K562 (cell line): ENCODE data around the gene DCAF17. TPM values are rescaled to one million over a fixed set of nuclear protein-coding genes. Genes with fewer than 3 reads are reported as not detected.

Experiments used
- ATAC-seq: fragments of 200-7000 bp; cut with Tn5 transposase; 3 replicates; pipeline ENCODE4 v1.9.1; 2020; ENCODE audit warnings: moderate library complexity
- BruUV-seq: library from RNA; stranded (reverse); fragments of 400-500 nt; replicated peaks from 2 replicates; lab custom pipeline; 2021; lab: Mats Ljungman, UMichigan
- CTCF ChIA-PET: fragments of 300-600 bp; formaldehyde crosslinking; extraction: SDS; loops from one replicate; lab custom pipeline; 2021; ENCODE audit warnings: low intra/inter-chr PET ratio; lab: Yijun Ruan, JAX
- POLR2A ChIA-PET: fragments of 300-600, 350-650 bp; sonication (Branson Sonifier 250); formaldehyde crosslinking; extraction: SDS; loops from one replicate; lab custom pipeline; 2021; ENCODE audit warnings: antibody characterized with exemption, inconsistent platforms; lab: Yijun Ruan, JAX
- DNase-seq, 4 experiments: peaks; one replicate each; pipeline versions ENCODE4 v3.0.0 to v3.0.0-alpha.2; 2011 to 2018; ENCODE audit warnings: low spot score in 3 of 4, mixed read lengths in 3 of 4; ENCODE audit errors: extremely low read depth in 1 of 4
- FAIRE-seq: peaks from 2 replicates; lab custom pipeline; 2011; peaks lifted over from hg19 to GRCh38; lab: Jason Lieb, UNC
- H2AFZ ChIP-seq: 2 replicates; pipeline ENCODE4 v1.6.0; 2011; ENCODE audit warnings: low read depth, low read length, control low read depth, inconsistent platforms
- H3K27ac ChIP-seq: fragments of 200-600 bp; 3 replicates; pipeline ENCODE4 v1.8.0; 2011; ENCODE audit warnings: low read depth, mild to moderate bottlenecking, control low read depth, inconsistent platforms, low read length, moderate library complexity, mixed read lengths; ENCODE audit errors: extremely low read depth
- H3K27me3 ChIP-seq, 2 experiments: fragments of 300-600 bp in 1 of 2; 2 replicates in 1 of 2; 3 replicates in 1 of 2; pipeline versions ENCODE4 v1.6.0 to v1.8.0; 2011; ENCODE audit warnings: inconsistent platforms in 2 of 2, low read length in 2 of 2, mild to moderate bottlenecking in 1 of 2, mixed read lengths in 1 of 2, moderate library complexity in 1 of 2; ENCODE audit not compliant: control insufficient read depth in 2 of 2, insufficient read depth in 2 of 2
- H3K36me3 ChIP-seq: fragments of 300-600 bp; 3 replicates; pipeline ENCODE4 v1.8.0; 2011; ENCODE audit warnings: mild to moderate bottlenecking, low read length, inconsistent platforms; ENCODE audit not compliant: control insufficient read depth, insufficient read depth
- H3K4me1 ChIP-seq, 2 experiments: fragments of 200-600 bp in 1 of 2; replicated peaks in 1 of 2; 2 replicates in 1 of 2; 3 replicates in 1 of 2; pipeline versions ENCODE4 v1.5.1 to v1.8.0; 2011; ENCODE audit warnings: inconsistent platforms in 2 of 2, low read length in 2 of 2, mild to moderate bottlenecking in 1 of 2, mixed read lengths in 1 of 2, moderate library complexity in 1 of 2; ENCODE audit not compliant: control insufficient read depth in 2 of 2, insufficient read depth in 2 of 2
- H3K4me2 ChIP-seq: 2 replicates; pipeline ENCODE4 v1.6.1; 2011; ENCODE audit warnings: low read length, control low read depth, inconsistent platforms, mixed read lengths; ENCODE audit not compliant: insufficient read depth
- H3K4me3 ChIP-seq: fragments of 200-600 bp; sonication (generic), shearing (Covaris generic); 2 replicates; pipeline ENCODE4 v1.5.1; 2016; ENCODE audit warnings: control low read depth, inconsistent platforms
- H3K79me2 ChIP-seq: fragments of 200-600 bp; 3 replicates; pipeline ENCODE4 v1.8.0; 2011; ENCODE audit warnings: low read length, inconsistent platforms; ENCODE audit not compliant: control insufficient read depth, insufficient read depth
- H3K9ac ChIP-seq, 2 experiments: 2 replicates each; pipeline versions ENCODE4 v1.6.0 to v1.6.1; 2011; ENCODE audit warnings: low read depth in 2 of 2, low read length in 2 of 2, control low read depth in 1 of 2, inconsistent platforms in 1 of 2, mild to moderate bottlenecking in 1 of 2, mixed read lengths in 1 of 2; ENCODE audit not compliant: insufficient read depth in 1 of 2
- H3K9me1 ChIP-seq: one replicate; pipeline ENCODE4 v1.6.0; 2011; ENCODE audit warnings: inconsistent platforms, mild to moderate bottlenecking, low read length, moderate library complexity; ENCODE audit not compliant: control insufficient read depth, insufficient read depth
- H3K9me3 ChIP-seq: replicated peaks from 2 replicates; pipeline ENCODE4 v1.5.1; 2011; ENCODE audit warnings: low read depth, low read length, inconsistent platforms; ENCODE audit not compliant: control insufficient read depth, insufficient read depth
- H4K20me1 ChIP-seq: replicated peaks from 2 replicates; pipeline ENCODE4 v1.6.1; 2011; ENCODE audit warnings: low read length, inconsistent platforms, mixed read lengths; ENCODE audit not compliant: control insufficient read depth, insufficient read depth
- DNMT1 ChIP-seq: fragments of 450-650 bp; IDR thresholded peaks from 2 replicates; pipeline ENCODE4 v1.6.1; 2016; ENCODE audit warnings: antibody characterized with exemption, mild to moderate bottlenecking
- FOXK1 ChIP-seq: sonication (generic); formaldehyde crosslinking; IDR thresholded peaks from 2 replicates; pipeline ENCODE4 v1.8.0; 2022; ENCODE audit warnings: missing genetic modification reagents, mild to moderate bottlenecking, borderline replicate concordance
- FOXK2 ChIP-seq, 2 experiments: fragments of 450-650 bp; IDR thresholded peaks in 1 of 2; conservative IDR thresholded peaks in 1 of 2; 2 replicates each; pipeline ENCODE4 v1.6.1; 2016; ENCODE audit warnings: low read depth in 2 of 2, mild to moderate bottlenecking in 1 of 2
- GABPA ChIP-seq: fragments of 200-800 bp; sonication (Bioruptor generic); conservative IDR thresholded peaks from 2 replicates; pipeline ENCODE4 v1.6.1; 2016; ENCODE audit warnings: low read depth, missing genetic modification characterization, missing compliant biosample characterization
- GTF2A2 ChIP-seq: IDR thresholded peaks from 2 replicates; pipeline ENCODE4 v1.6.1; 2016; ENCODE audit warnings: mild to moderate bottlenecking, missing genetic modification characterization, missing compliant biosample characterization
- HNRNPLL ChIP-seq: fragments of 200-400 bp; formaldehyde crosslinking; IDR thresholded peaks from 2 replicates; pipeline ENCODE4 v1.6.1; 2017; ENCODE audit warnings: low read length, low read depth, mild to moderate bottlenecking; ENCODE audit not compliant: poor library complexity, severe bottlenecking
- MAFG ChIP-seq: fragments of 450-650 bp; conservative IDR thresholded peaks from 2 replicates; pipeline ENCODE4 v1.6.1; 2016; ENCODE audit warnings: missing genetic modification characterization, missing compliant biosample characterization
- OTX1 ChIP-seq: fragments of 450-650 bp; formaldehyde crosslinking; IDR thresholded peaks from 2 replicates; pipeline ENCODE4 v1.4.0; 2022; ENCODE audit warnings: mild to moderate bottlenecking
- PRDM10 ChIP-seq: fragments of 450-650 bp; IDR thresholded peaks from 2 replicates; pipeline ENCODE4 v1.6.1; 2018; ENCODE audit not compliant: partially characterized antibody
- SETDB1 ChIP-seq: IDR thresholded peaks from one replicate; pipeline ENCODE4 v1.6.1; 2012; ENCODE audit warnings: low read length, control low read depth, inconsistent platforms
- SNRNP70 ChIP-seq: fragments of 200-400 bp; formaldehyde crosslinking; optimal IDR thresholded peaks from 2 replicates; pipeline ENCODE3; 2017; ENCODE audit warnings: low read depth, low read length
- STAT5A ChIP-seq: IDR thresholded peaks from 2 replicates; pipeline ENCODE4 v1.6.1; 2012; ENCODE audit warnings: low read length, inconsistent platforms, borderline replicate concordance
- TEAD2 ChIP-seq: fragments of 450-650 bp; IDR thresholded peaks from 2 replicates; pipeline ENCODE4 v1.6.1; 2016; ENCODE audit warnings: missing genetic modification characterization, control low read depth, missing compliant biosample characterization
- ZFX ChIP-seq: sonication (generic); formaldehyde crosslinking; IDR thresholded peaks from 2 replicates; pipeline ENCODE4 v1.8.0; 2022; ENCODE audit warnings: mild to moderate bottlenecking, missing genetic modification reagents, moderate library complexity
- ZNF511 ChIP-seq: sonication (generic); formaldehyde crosslinking; IDR thresholded peaks from 2 replicates; pipeline ENCODE4 v1.8.0; 2022; ENCODE audit warnings: mild to moderate bottlenecking, missing genetic modification reagents
- WGBS: fragments of 100-300 bp; shearing (Covaris generic); methylation state at CpG from one replicate; pipeline ENCODE4 v1.1.6; 2016; ENCODE audit warnings: low coverage, mixed read lengths; ENCODE audit not compliant: insufficient coverage; ENCODE audit errors: missing lambda C conversion rate; 5-methylcytosine and 5-hydroxymethylcytosine counted together
- in situ Hi-C: fragments of 300-500 bp; cut with MboI; formaldehyde crosslinking; loops from 4 replicates; pipeline ENCODE4 v1.15.0; 2018; ENCODE audit warnings: inconsistent platforms, mixed read lengths
- intact Hi-C: fragments of 100-400 bp; cut with micrococcal nuclease; formaldehyde crosslinking; loops from 2 replicates; pipeline ENCODE4 v1.14.2; 2022
- polyA plus RNA-seq, 8 experiments: library from polyadenylated mRNA; depleted of rRNA in 4 of 8; stranded (reverse) in 5 of 8; unstranded in 3 of 8; fragments of >200 nt; fragmentation: Nextera tagmentation in 2 of 8; fragmentation: Illumina TruSeq in 1 of 8; extraction: Ambion mirVana in 2 of 8; extraction: Trizol in 1 of 8; gene quantifications; 2 replicates each; pipeline versions ENCODE4 v1.2.1 to v1.2.3, GENCODE V29; 2011 to 2014; ENCODE audit warnings: inconsistent platforms in 1 of 8, missing spikeins in 1 of 8
- total RNA-seq, 7 experiments: library from RNA; depleted of rRNA in 6 of 7; stranded (reverse); fragments of >200 nt in 6 of 7; fragmentation: Illumina TruSeq in 2 of 7; extraction: Trizol in 2 of 7; gene quantifications; 2 replicates each; pipeline versions ENCODE4 v1.2.1 to v1.2.3, GENCODE V29; 2011 to 2021; ENCODE audit warnings: low replicate concordance in 1 of 7
- TF ChIP-seq, protein P1 (sequence below), 2 experiments: fragments of 450-650 bp; IDR thresholded peaks; 2 replicates each; pipeline ENCODE4 v1.6.1; 2016

The DCAF17 gene
- total and polyA plus RNA-seq, 9 of the 15 experiments (the other 6 are each of a cell fraction or from before 2014, with no cell fraction given) = 10.0 to 38.5 (median 27.1) TPM

GRCh38 chr2:171409436-171409971 is 24.5 kb upstream of the DCAF17 start (continued):
- no peak for TF ChIP-seq DNMT1
- no peak for TF ChIP-seq SETDB1
- TF ChIP-seq, all 486 proteins: peak for 0

DNA sequence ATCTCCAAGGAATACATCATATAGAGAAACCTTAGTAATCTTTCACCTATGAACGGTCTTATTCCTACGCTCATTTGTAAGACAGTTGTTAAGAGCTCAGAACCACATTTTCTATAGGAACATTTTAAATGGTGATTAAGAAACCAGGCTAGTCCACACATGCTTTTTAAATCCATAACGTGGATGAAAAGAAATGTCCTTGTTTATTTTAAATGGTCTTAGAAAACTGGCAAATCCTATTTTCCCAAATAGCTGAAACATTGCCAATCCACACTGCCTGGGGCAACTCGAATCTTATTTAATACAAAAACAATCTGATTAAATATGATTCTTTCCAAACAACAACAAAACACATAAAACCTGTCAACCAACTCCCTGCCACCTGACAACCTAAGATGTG is 23.9 kb upstream of the DCAF17 start:
- intact Hi-C loops = loop anchor here (10.0 kb wide), 1 partner anchor 325 kb away; no protein-coding TSS in a partner anchor
- no peak for FAIRE-seq
- ChIA-PET POLR2A (interaction anchor here (0.7 to 1.5 kb wide), 3 partner anchors 9 to 250 kb away, joined by 3 to 5 read pairs (median 4); no protein-coding TSS in a partner anchor), CTCF (no interaction called here)
- Histone ChIP-seq H2AFZ (no peak overlapping the region), H3K36me3 (0 out of 3 replicates have a peak, but pooled peaks cover 2% of the 10 kb centered on the region), H3K9me1 (no peaks in the 10 kb centered on the region), H3K4me1 (peaks cover 0 to 4% of the 10 kb centered on the region in 2 experiments; a peak in 1 of 5 replicates), H3K27me3 (no peaks in the 10 kb centered on the region), H3K79me2 (peaks cover 23% of the 10 kb centered on the region; the same call in 2 of the 3 replicates), H3K4me2 (no peak overlapping the region), H4K20me1 (no peaks in the 10 kb centered on the region), H3K9me3 (no peaks in the 10 kb centered on the region), H3K27ac (no peak overlapping the region)
- DNase-seq = no peak
- 85% methylated on average over 4 of the region's 4 CpGs for WGBS
- no peak for ATAC-seq
- in situ Hi-C loops = no loop called here
- TF ChIP-seq PRDM10 (no peak), TEAD2 (tag) (no peak), OTX1 (CRISPR knock-in tag) (no peak), ZNF511 (CRISPR knock-in tag) (no peak), GTF2A2 (tag) (no peak), GABPA (tag) (no peak), STAT5A (no peak), MAFG (tag) (no peak), FOXK1 (CRISPR knock-in tag) (no peak), SNRNP70 (no peak), HNRNPLL (no peak), FOXK2 (conservative IDR thresholded peaks at IDR 0.05 in 1 of 2, IDR thresholded peaks at IDR 0.05 in 1 of 2; ENCODE audit: low read depth in 2 of 2) (no peak), ZFX (no peak)
- TF ChIP-seq, protein P1, sequence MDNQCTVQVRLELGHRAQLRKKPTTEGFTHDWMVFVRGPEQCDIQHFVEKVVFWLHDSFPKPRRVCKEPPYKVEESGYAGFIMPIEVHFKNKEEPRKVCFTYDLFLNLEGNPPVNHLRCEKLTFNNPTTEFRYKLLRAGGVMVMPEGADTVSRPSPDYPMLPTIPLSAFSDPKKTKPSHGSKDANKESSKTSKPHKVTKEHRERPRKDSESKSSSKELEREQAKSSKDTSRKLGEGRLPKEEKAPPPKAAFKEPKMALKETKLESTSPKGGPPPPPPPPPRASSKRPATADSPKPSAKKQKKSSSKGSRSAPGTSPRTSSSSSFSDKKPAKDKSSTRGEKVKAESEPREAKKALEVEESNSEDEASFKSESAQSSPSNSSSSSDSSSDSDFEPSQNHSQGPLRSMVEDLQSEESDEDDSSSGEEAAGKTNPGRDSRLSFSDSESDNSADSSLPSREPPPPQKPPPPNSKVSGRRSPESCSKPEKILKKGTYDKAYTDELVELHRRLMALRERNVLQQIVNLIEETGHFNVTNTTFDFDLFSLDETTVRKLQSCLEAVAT (IDR thresholded peaks at IDR 0.05) = no peak
- TF ChIP-seq, all 486 proteins: peak for 0
- Histone ChIP-seq H3K9ac (no peak overlapping the region), H3K4me3 (no peak overlapping the region)
- no TSS peak for BruUV-seq
